Hepatocyte (in vitro differentiated cells): Measurements from ENCODE around the gene CFHR2. TPM values are rescaled to one million over a fixed set of nuclear protein-coding genes. Genes with fewer than 3 reads are reported as not detected.

Experiments
- DNase-seq: peaks from one replicate; pipeline ENCODE4 v3.0.0-alpha.2; 2016; ENCODE audit warnings: low spot score
- H2AFZ ChIP-seq: fragments of 200-600 bp; sonication (generic); 2 replicates; pipeline ENCODE4 v1.6.0; 2016; ENCODE audit warnings: antibody characterized with exemption, mild to moderate bottlenecking
- H3K27ac ChIP-seq: fragments of 200-600 bp; sonication (generic); 2 replicates; pipeline ENCODE4 v1.5.1; 2016; ENCODE audit warnings: mild to moderate bottlenecking
- H3K27me3 ChIP-seq: fragments of 200-600 bp; sonication (generic); 2 replicates; pipeline ENCODE4 v1.6.1; 2016
- H3K36me3 ChIP-seq: fragments of 200-600 bp; sonication (generic); replicated peaks from 2 replicates; pipeline ENCODE4 v1.5.1; 2016; ENCODE audit warnings: low read depth; ENCODE audit not compliant: insufficient read depth
- H3K4me1 ChIP-seq: fragments of 200-600 bp; sonication (generic); 2 replicates; pipeline ENCODE4 v1.5.1; 2016; ENCODE audit warnings: mild to moderate bottlenecking, moderate library complexity; ENCODE audit not compliant: insufficient read depth
- H3K4me2 ChIP-seq: fragments of 200-600 bp; sonication (generic); 2 replicates; pipeline ENCODE4 v1.6.0; 2016
- H3K4me3 ChIP-seq: fragments of 200-600 bp; sonication (generic); 2 replicates; pipeline ENCODE4 v1.5.1; 2016; ENCODE audit warnings: mild to moderate bottlenecking
- H3K79me2 ChIP-seq: fragments of 200-600 bp; sonication (generic); 2 replicates; pipeline ENCODE4 v1.6.0; 2017; ENCODE audit warnings: mild to moderate bottlenecking
- H3K9me2 ChIP-seq: fragments of 200-600 bp; sonication (generic); replicated peaks from 2 replicates; pipeline ENCODE4 v1.6.0; 2017; ENCODE audit warnings: mild to moderate bottlenecking; ENCODE audit not compliant: insufficient read depth
- H3K9me3 ChIP-seq: fragments of 200-600 bp; sonication (generic); 2 replicates; pipeline ENCODE4 v1.5.1; 2016; ENCODE audit warnings: low read depth, mild to moderate bottlenecking
- H4K20me1 ChIP-seq: fragments of 200-600 bp; sonication (generic); 2 replicates; pipeline ENCODE4 v1.6.0; 2016; ENCODE audit warnings: mild to moderate bottlenecking; ENCODE audit not compliant: insufficient read depth, poor library complexity, severe bottlenecking
- EZH2 ChIP-seq: fragments of 200-600 bp; sonication (generic); IDR thresholded peaks from 2 replicates; pipeline ENCODE4 v1.6.1; 2016; ENCODE audit warnings: antibody characterized with exemption, mild to moderate bottlenecking, borderline replicate concordance
- EZH2phosphoT487 ChIP-seq: fragments of 200-600 bp; sonication (generic); IDR thresholded peaks from one replicate; pipeline ENCODE4 v1.6.1; 2018; ENCODE audit warnings: antibody characterized with exemption, mild to moderate bottlenecking, low read depth, moderate library complexity; ENCODE audit not compliant: unreplicated experiment, severe bottlenecking
- WGBS: methylation state at CpG from one replicate; pipeline ENCODE4 v1.1.6; 2016; ENCODE audit warnings: low lambda C conversion rate; ENCODE audit errors: missing lambda C conversion rate; 5-methylcytosine and 5-hydroxymethylcytosine counted together
- polyA plus RNA-seq: library from polyadenylated mRNA; unstranded; fragments of >200 nt; fragmentation: Nextera tagmentation; extraction: Ambion mirVana; gene quantifications from 2 replicates; pipeline ENCODE4 v1.2.1, GENCODE V29; 2016
- total RNA-seq: library from RNA; depleted of rRNA; stranded (reverse); fragments of >200 nt; gene quantifications from 2 replicates; pipeline ENCODE4 v1.2.3, GENCODE V29; 2014
- TF ChIP-seq, protein P1 (sequence below): fragments of 200-600 bp; sonication (generic); IDR thresholded peaks from 2 replicates; pipeline ENCODE4 v1.5.1; 2016; ENCODE audit warnings: antibody characterized with exemption, mild to moderate bottlenecking; ENCODE audit not compliant: poor library complexity

Gene CFHR2
- total and polyA plus RNA-seq, 2 experiments from 2014 or later = 9.6 to 35.6 TPM

DNA sequence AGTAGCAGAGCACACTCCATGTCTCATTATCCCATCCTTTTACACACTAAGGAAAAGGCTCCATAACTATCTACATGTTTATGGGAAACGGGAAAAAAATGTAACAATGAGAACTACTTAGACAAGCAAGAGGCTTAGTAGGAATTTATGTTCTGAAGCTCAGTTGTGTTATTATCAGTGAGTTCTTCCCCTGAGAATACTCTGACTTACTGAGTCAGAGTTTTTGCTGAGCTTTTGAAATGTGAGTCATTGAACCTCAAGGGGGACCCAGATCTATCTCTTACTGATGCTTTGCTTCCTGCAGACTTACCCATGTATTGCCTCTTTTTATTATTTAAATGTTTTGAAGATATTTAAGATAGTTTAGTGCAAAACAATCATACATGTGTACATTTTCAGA, 53.9 kb downstream of the CFHR2 start:
- WGBS = 53% methylated on average over 1 of the region's 1 CpG
- TF ChIP-seq EZH2phosphoT487 (no peak), EZH2 (no peak)
- TF ChIP-seq, protein P1, sequence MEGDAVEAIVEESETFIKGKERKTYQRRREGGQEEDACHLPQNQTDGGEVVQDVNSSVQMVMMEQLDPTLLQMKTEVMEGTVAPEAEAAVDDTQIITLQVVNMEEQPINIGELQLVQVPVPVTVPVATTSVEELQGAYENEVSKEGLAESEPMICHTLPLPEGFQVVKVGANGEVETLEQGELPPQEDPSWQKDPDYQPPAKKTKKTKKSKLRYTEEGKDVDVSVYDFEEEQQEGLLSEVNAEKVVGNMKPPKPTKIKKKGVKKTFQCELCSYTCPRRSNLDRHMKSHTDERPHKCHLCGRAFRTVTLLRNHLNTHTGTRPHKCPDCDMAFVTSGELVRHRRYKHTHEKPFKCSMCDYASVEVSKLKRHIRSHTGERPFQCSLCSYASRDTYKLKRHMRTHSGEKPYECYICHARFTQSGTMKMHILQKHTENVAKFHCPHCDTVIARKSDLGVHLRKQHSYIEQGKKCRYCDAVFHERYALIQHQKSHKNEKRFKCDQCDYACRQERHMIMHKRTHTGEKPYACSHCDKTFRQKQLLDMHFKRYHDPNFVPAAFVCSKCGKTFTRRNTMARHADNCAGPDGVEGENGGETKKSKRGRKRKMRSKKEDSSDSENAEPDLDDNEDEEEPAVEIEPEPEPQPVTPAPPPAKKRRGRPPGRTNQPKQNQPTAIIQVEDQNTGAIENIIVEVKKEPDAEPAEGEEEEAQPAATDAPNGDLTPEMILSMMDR = no peak
- no peaks in the 10 kb centered on the region for H3K4me1 ChIP-seq
- H3K27me3 ChIP-seq = no peaks in the 10 kb centered on the region
- no peak overlapping the region for H3K4me3 ChIP-seq
- no peak overlapping the region for H2AFZ ChIP-seq
- no peak overlapping the region for H3K27ac ChIP-seq
- H4K20me1 ChIP-seq = no peaks in the 10 kb centered on the region
- no peaks in the 10 kb centered on the region for H3K9me2 ChIP-seq
- H3K9me3 ChIP-seq = no peaks in the 10 kb centered on the region
- peak; percentile 7 for DNase-seq
- no peak overlapping the region for H3K4me2 ChIP-seq
- no peaks in the 10 kb centered on the region for H3K79me2 ChIP-seq
- H3K36me3 ChIP-seq = no peaks in the 10 kb centered on the region

DNA sequence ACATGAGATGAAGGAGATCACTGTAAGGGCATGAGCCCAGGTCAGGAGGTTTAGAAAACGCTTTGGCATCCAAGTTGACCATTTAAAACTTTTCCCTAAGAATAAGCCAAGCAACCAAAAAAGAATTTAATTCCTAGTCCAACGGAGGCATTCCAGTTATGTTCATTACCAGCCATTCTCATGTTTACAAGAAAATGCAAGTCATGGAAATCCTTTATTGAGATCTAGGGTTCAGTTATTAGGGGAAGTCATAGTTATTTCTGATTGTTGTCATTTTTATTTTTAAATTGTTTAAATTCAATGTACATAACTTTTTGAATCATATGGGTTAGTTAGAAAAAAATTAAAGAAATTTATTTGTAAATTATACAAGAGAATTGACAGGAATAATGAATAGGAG, 58.3 kb downstream of the CFHR2 start:
- Histone ChIP-seq H3K79me2 (no peaks in the 10 kb centered on the region), H3K9me2 (no peaks in the 10 kb centered on the region), H3K36me3 (no peaks in the 10 kb centered on the region), H3K4me3 (no peak overlapping the region), H3K27ac (no peak overlapping the region), H2AFZ (no peak overlapping the region), H3K9me3 (no peaks in the 10 kb centered on the region), H4K20me1 (no peaks in the 10 kb centered on the region), H3K4me1 (no peaks in the 10 kb centered on the region), H3K4me2 (no peak overlapping the region), H3K27me3 (no peaks in the 10 kb centered on the region)
- TF ChIP-seq, protein P1 = no peak
- TF ChIP-seq EZH2phosphoT487 (no peak), EZH2 (no peak)
- no peak for DNase-seq
- WGBS = 91% methylated on average over 2 of the region's 2 CpGs

DNA sequence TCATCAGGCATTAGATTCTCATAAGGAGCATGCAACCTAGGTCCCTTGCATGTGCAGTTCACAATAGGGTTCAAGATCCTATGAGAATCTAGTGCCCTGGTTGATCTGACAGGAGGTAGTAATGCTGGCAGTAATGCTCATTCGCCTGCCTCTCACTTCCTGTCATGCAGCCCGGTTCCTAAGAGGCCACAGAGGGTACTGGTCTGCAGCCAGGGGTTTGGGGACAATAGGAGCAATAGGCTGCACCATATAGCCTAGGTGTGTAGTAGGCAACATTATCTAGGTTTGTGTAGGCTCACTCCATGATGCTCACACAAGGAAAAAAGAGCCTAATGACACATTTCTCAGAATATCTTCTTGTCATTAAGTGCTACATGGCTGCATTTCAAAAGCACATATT, 59.6 kb downstream of the CFHR2 start:
- no peak overlapping the region for H3K4me3 ChIP-seq
- WGBS = 75% methylated on average over 2 of the region's 2 CpGs
- DNase-seq = no peak
- H3K9me3 ChIP-seq = no peaks in the 10 kb centered on the region
- H3K4me1 ChIP-seq = no peaks in the 10 kb centered on the region
- H3K27me3 ChIP-seq = no peaks in the 10 kb centered on the region
- no peaks in the 10 kb centered on the region for H3K36me3 ChIP-seq
- H2AFZ ChIP-seq = no peak overlapping the region
- no peaks in the 10 kb centered on the region for H3K9me2 ChIP-seq
- H3K4me2 ChIP-seq = no peak overlapping the region
- no peaks in the 10 kb centered on the region for H3K79me2 ChIP-seq
- H4K20me1 ChIP-seq = no peaks in the 10 kb centered on the region
- TF ChIP-seq EZH2phosphoT487 = no peak
- TF ChIP-seq, protein P1 = no peak
- TF ChIP-seq EZH2 = no peak
- H3K27ac ChIP-seq = no peak overlapping the region

DNA sequence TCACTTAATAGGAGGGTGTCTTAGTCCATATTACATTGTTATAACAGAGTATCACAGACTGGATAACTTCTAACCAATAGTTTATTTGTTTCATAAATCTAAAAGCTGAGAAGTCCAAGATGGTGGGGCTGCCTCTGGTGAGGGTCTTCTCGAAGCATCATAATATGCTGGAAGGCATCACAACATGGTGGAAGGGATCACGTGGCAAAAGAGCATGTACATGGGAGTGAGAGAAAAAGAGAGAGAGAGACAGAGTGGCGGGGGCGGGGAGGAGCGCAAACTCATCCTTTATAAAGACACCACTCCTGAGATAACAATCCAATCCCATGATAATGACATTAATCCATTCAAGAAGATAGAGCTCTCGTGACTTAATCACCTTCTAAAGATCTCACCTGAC, 65.3 kb downstream of the CFHR2 start:
- Histone ChIP-seq H3K36me3 (no peaks in the 10 kb centered on the region), H3K27me3 (no peaks in the 10 kb centered on the region), H3K4me1 (no peaks in the 10 kb centered on the region), H3K4me2 (no peak overlapping the region), H4K20me1 (no peaks in the 10 kb centered on the region), H2AFZ (no peak overlapping the region), H3K4me3 (no peak overlapping the region), H3K9me2 (no peaks in the 10 kb centered on the region), H3K79me2 (no peaks in the 10 kb centered on the region), H3K27ac (no peak overlapping the region), H3K9me3 (no peaks in the 10 kb centered on the region)
- WGBS = 87% methylated on average over 6 of the region's 6 CpGs
- DNase-seq = no peak
- no peak for TF ChIP-seq EZH2phosphoT487
- TF ChIP-seq, protein P1 = no peak
- TF ChIP-seq EZH2 = no peak
